Activated CD8-positive, alpha-beta T cell treated with anti-CD3 and anti-CD28 coated beads for 36 hours (primary cell): ENCODE measurements around the gene C10orf67. TPM values are rescaled to one million over a fixed set of nuclear protein-coding genes. Genes with fewer than 3 reads are reported as not detected.

Experiments used
- ATAC-seq: fragments of 200-7000 bp; cut with Tn5 transposase; one replicate; pipeline ENCODE4 v1.10.0; 2021; ENCODE audit warnings: mild to moderate bottlenecking, moderate library complexity
- CTCF ChIA-PET: fragments of 350-600 bp; sonication (Branson Sonifier 250); formaldehyde crosslinking; loops from one replicate; lab custom pipeline; 2021; ENCODE audit warnings: antibody characterized with exemption; lab: Charles Lee
- POLR2A ChIA-PET: fragments of 350-600 bp; sonication (Branson Sonifier 250); formaldehyde crosslinking; loops from one replicate; lab custom pipeline; 2021; ENCODE audit warnings: antibody characterized with exemption; lab: Charles Lee
- DNase-seq: peaks from one replicate; pipeline ENCODE4 v3.0.0-alpha.2; 2020
- H3K27ac Mint-ChIP-seq: one replicate; pipeline ENCODE4 v1.8.0; 2021; ENCODE audit warnings: mild to moderate bottlenecking, mixed read lengths
- H3K27me3 Mint-ChIP-seq: one replicate; pipeline ENCODE4 v1.8.0; 2021; ENCODE audit warnings: mixed read lengths
- H3K36me3 Mint-ChIP-seq: one replicate; pipeline ENCODE4 v1.8.0; 2021; ENCODE audit warnings: low read depth, mixed read lengths
- H3K4me1 Mint-ChIP-seq: one replicate; pipeline ENCODE4 v1.8.0; 2021; ENCODE audit warnings: low read depth, mixed read lengths
- H3K4me3 Mint-ChIP-seq: one replicate; pipeline ENCODE4 v1.8.0; 2021; ENCODE audit warnings: mild to moderate bottlenecking, moderate library complexity, mixed read lengths
- H3K9me3 Mint-ChIP-seq: one replicate; pipeline ENCODE4 v1.8.0; 2021; ENCODE audit warnings: mixed read lengths
- CTCF ChIP-seq: fragments of 200-600 bp; IDR thresholded peaks from one replicate; pipeline ENCODE4 v1.8.0; 2022; ENCODE audit warnings: antibody characterized with exemption, mild to moderate bottlenecking
- intact Hi-C: fragments of 100-400 bp; cut with micrococcal nuclease; formaldehyde crosslinking; loops from one replicate; pipeline ENCODE4 v1.10.0; 2022
- total RNA-seq, 2 experiments: library from RNA; stranded (reverse); gene quantifications; one replicate each; pipeline ENCODE4 v1.2.3, GENCODE V29; 2021

The C10orf67 gene
- total RNA-seq, 2 experiments from 2014 or later = 0.25 to 0.32 TPM

DNA sequence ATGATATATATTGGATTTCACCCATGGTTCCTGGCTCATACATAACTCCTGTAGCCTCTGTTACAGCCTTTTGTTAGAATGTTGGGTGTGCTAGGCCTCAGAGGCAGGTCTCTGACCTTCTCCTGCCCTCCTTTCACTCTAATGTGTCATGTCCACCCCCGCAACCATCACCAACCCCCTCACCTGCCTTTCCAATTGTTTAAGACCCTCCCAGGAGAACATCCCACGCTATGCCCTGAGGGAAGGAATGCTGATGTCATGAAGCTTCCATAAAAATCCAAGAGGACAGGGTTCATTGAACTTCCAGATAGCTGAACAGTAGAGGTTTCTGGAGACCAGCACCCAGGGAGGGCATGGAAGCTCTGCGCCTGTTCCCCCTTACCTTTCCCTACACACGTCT is 30.8 kb upstream of the C10orf67 start:
- H3K4me3 Mint-ChIP-seq = no peak overlapping the region
- H3K27ac Mint-ChIP-seq = no peak overlapping the region
- H3K27me3 Mint-ChIP-seq = no peaks in the 10 kb centered on the region
- DNase-seq (no peak), ATAC-seq (no peak)
- no peaks in the 10 kb centered on the region for H3K9me3 Mint-ChIP-seq
- H3K4me1 Mint-ChIP-seq = peaks cover 5% of the 10 kb centered on the region
- ChIA-PET POLR2A (no interaction called here), CTCF (interaction anchor here (0.7 to 1.0 kb wide), 2 partner anchors 10 to 16 kb away, joined by 3 to 4 read pairs; no protein-coding TSS in a partner anchor)
- intact Hi-C loops = no loop called here
- H3K36me3 Mint-ChIP-seq = peaks cover 2% of the 10 kb centered on the region
- no peak for TF ChIP-seq CTCF

DNA sequence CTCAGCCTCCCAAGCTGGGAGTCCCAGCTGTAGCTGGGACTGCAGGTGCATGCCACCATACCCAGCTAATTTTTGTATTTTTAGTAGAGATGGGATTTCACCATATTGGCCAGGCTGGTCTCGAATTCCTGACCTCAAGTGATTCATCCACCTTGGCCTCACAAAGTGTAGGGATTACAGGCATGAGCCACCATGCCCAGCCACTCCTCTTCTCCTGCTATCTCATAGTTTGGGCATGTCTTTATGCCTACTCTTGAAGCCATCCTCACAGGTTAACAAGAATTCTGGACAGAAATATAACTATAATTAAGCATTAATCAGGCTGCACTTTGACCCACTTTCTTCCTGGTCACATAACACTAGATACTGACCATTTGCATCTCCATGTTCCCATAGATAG is 28.6 kb upstream of the C10orf67 start:
- no peaks in the 10 kb centered on the region for H3K27me3 Mint-ChIP-seq
- H3K4me1 Mint-ChIP-seq = peaks cover 25% of the 10 kb centered on the region
- CTCF ChIA-PET = no interaction called here
- intact Hi-C loops = no loop called here
- H3K27ac Mint-ChIP-seq = no peak overlapping the region
- no peak for ATAC-seq
- no peak for DNase-seq
- POLR2A ChIA-PET = no interaction called here
- TF ChIP-seq CTCF = no peak
- H3K9me3 Mint-ChIP-seq = no peaks in the 10 kb centered on the region
- H3K36me3 Mint-ChIP-seq = peaks cover 2% of the 10 kb centered on the region
- no peak overlapping the region for H3K4me3 Mint-ChIP-seq

- TF ChIP-seq CTCF = no peak
- Mint-ChIP-seq H3K27me3 (no peaks in the 10 kb centered on the region), H3K4me3 (no peak overlapping the region), H3K4me1 (peaks cover 36% of the 10 kb centered on the region), H3K9me3 (no peaks in the 10 kb centered on the region), H3K36me3 (peaks cover 2% of the 10 kb centered on the region), H3K27ac (no peak overlapping the region)
- no peak for ATAC-seq
- intact Hi-C loops = no loop called here
- no peak for DNase-seq
- CTCF ChIA-PET = no interaction called here
- POLR2A ChIA-PET = no interaction called here
These were observed 26.5 kb upstream of the C10orf67 start for GRCh38 chr10:23371073-23371472.

DNA sequence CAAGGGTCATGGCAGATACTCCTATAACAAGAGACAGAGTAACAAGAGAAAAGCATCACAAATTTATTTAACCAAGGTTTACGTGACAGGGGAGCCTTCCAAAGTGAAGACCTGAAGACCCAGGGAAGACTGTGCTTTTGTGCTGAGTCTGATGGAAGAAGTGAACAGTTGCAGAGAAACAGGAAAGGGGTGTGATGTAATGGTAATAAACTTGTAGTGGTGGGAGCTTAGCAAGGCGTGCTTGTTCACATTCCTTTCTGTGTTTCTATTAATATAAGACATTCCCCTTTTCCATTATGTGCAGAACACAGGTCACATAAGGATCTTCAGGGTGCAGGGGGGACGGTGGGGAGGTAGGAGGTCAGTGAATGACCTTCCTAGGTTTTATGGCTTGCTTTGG is 25.5 kb upstream of the C10orf67 start:
- POLR2A ChIA-PET = no interaction called here
- peaks cover 2% of the 10 kb centered on the region for H3K36me3 Mint-ChIP-seq
- no peak overlapping the region for H3K27ac Mint-ChIP-seq
- no peak for TF ChIP-seq CTCF
- no peaks in the 10 kb centered on the region for H3K9me3 Mint-ChIP-seq
- peaks cover 43% of the 10 kb centered on the region for H3K4me1 Mint-ChIP-seq
- ATAC-seq (no peak), DNase-seq (no peak)
- H3K27me3 Mint-ChIP-seq = no peaks in the 10 kb centered on the region
- intact Hi-C loops = no loop called here
- CTCF ChIA-PET = no interaction called here
- no peak overlapping the region for H3K4me3 Mint-ChIP-seq

DNA sequence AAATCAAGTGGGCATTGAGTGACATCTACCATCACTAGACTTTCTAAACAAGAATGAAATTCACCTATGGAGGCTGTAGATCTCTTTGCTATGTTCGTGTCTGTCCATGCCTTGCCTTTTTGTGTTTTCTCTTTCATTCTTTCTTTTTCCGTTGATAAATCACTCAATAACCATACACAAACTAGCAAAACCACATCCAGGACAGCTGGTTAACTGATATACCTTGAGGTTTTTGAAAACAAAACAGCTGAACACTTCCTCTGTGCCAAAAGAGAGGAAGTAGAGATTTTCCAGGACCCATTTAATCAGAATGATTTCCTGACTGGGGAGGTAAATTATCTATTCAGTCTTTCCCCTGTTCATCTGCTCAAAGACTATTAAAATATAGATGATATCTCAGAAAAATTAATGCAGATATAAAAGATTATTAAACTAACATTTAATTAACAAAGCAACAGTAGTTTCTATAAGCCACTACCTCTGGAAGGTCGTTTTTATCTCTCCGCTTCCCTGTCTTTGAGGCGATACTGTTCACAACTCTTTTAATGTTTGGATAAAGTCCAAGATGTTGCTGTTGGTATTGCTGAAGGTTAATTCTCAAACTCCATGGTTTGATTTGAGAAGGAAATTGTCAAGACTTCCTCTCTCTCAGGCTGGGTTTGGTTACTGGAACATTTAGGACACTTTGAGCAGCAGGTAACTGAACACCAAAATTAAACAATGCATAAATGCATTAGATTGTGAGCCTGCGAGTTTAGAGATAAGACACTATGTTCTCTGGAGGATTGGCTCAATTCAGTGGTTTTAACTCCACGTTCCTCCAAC is 24.4 kb upstream of the C10orf67 start:
- Mint-ChIP-seq H3K27me3 (no peaks in the 10 kb centered on the region), H3K27ac (peak overlapping the region; percentile 71), H3K4me3 (peak overlapping the region; percentile 45), H3K9me3 (no peaks in the 10 kb centered on the region), H3K36me3 (peaks cover 2% of the 10 kb centered on the region), H3K4me1 (peaks cover 51% of the 10 kb centered on the region)
- TF ChIP-seq CTCF = no peak
- DNase-seq (peak; percentile 20), ATAC-seq (peak; percentile 32)
- ChIA-PET CTCF (no interaction called here), POLR2A (no interaction called here)
- intact Hi-C loops = loop anchor here (10.0 kb wide), 1 partner anchor 76 kb away; no protein-coding TSS in a partner anchor
